Osteoblast (primary cell): ENCODE data around the gene DGCR6L. TPM values are rescaled to one million over a fixed set of nuclear protein-coding genes. Genes with fewer than 3 reads are reported as not detected.
"Not testable (repeated sequence)": the region's sequence is repeated elsewhere in the genome, so short reads cannot be mapped to it uniquely, and the experiment has no call there.

ENCODE experiments used
- DNase-seq: peaks from one replicate; pipeline ENCODE4 v3.0.0; 2011; ENCODE audit warnings: low spot score, mixed read lengths; ENCODE audit not compliant: insufficient read length; ENCODE audit errors: missing footprints
- H2AFZ ChIP-seq: 2 replicates; pipeline ENCODE4 v1.6.0; 2011; ENCODE audit warnings: mild to moderate bottlenecking, low read length
- H3K27ac ChIP-seq: 2 replicates; pipeline ENCODE4 v1.5.1; 2011; ENCODE audit warnings: mild to moderate bottlenecking, low read depth, low read length, moderate library complexity
- H3K27me3 ChIP-seq: 2 replicates; pipeline ENCODE4 v1.6.0; 2012; ENCODE audit warnings: mild to moderate bottlenecking, control low read depth, inconsistent platforms, low read length, moderate library complexity; ENCODE audit not compliant: insufficient read depth
- H3K36me3 ChIP-seq: 2 replicates; pipeline ENCODE4 v1.5.1; 2011; ENCODE audit warnings: mild to moderate bottlenecking, low read length, control low read depth, moderate library complexity; ENCODE audit not compliant: insufficient read depth
- H3K4me1 ChIP-seq: 2 replicates; pipeline ENCODE4 v1.5.1; 2011; ENCODE audit warnings: mild to moderate bottlenecking, low read length, control low read depth, moderate library complexity; ENCODE audit not compliant: insufficient read depth
- H3K4me2 ChIP-seq: 2 replicates; pipeline ENCODE4 v1.6.0; 2011; ENCODE audit warnings: mild to moderate bottlenecking, low read length; ENCODE audit not compliant: insufficient read depth
- H3K4me3 ChIP-seq: fragments of 200-600 bp; sonication (generic); 3 replicates; pipeline ENCODE4 v1.5.1; 2012; ENCODE audit warnings: mild to moderate bottlenecking, low read length, inconsistent platforms; ENCODE audit not compliant: insufficient read depth
- H3K79me2 ChIP-seq: 2 replicates; pipeline ENCODE4 v1.6.0; 2012; ENCODE audit warnings: mild to moderate bottlenecking, low read length, control low read depth, inconsistent platforms; ENCODE audit not compliant: insufficient read depth
- H3K9me3 ChIP-seq: 2 replicates; pipeline ENCODE4 v1.5.1; 2011; ENCODE audit warnings: low read depth, low read length, control low read depth
- H4K20me1 ChIP-seq: 2 replicates; pipeline ENCODE4 v1.6.0; 2012; ENCODE audit warnings: mild to moderate bottlenecking, low read length, control low read depth; ENCODE audit not compliant: insufficient read depth
- total RNA-seq: library from RNA; depleted of rRNA; stranded (reverse); fragments of >200 nt; gene quantifications from 2 replicates; pipeline ENCODE4 v1.2.3, GENCODE V29; 2012
- TF ChIP-seq, protein P1 (sequence below): IDR thresholded peaks from 2 replicates; pipeline ENCODE4 v1.5.1; 2011; ENCODE audit warnings: mild to moderate bottlenecking, low read depth, low read length, moderate library complexity; ENCODE audit errors: extremely low read depth

The DGCR6L gene
- total RNA-seq, 1 donor: 60.8 TPM

DNA sequence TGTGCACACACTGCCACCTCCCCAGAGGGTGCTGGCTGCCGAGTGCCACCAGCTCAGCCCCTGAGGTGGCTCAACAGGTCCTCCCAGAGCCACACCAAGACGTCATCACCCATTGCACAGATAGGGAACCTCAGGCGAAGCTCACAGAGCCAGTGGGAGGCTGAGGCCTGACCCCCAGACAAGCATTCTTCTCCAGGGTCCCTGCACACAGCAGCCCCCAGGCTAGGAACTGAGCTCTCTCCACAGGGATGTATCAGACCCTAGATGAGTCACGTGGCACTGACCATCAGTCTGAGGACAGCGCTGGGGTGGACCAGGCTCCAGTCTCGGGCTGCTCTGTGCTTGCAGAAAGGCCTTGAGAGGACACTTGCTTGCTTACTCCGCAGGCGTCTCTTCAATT lies 50.2 kb downstream of the DGCR6L start:
- not testable (repeated sequence) for H3K4me2 ChIP-seq, H3K9me3 ChIP-seq, H3K27ac ChIP-seq, H3K4me3 ChIP-seq, H3K27me3 ChIP-seq, H3K79me2 ChIP-seq, H4K20me1 ChIP-seq, DNase-seq, H3K36me3 ChIP-seq, H2AFZ ChIP-seq, H3K4me1 ChIP-seq

GRCh38 chr22:20269201-20269600 lies 50.7 kb downstream of the DGCR6L start:
- not testable (repeated sequence) for H3K4me1 ChIP-seq, H3K9me3 ChIP-seq, H4K20me1 ChIP-seq, H3K27me3 ChIP-seq, H2AFZ ChIP-seq, H3K36me3 ChIP-seq, H3K4me3 ChIP-seq, DNase-seq, H3K4me2 ChIP-seq, H3K27ac ChIP-seq, H3K79me2 ChIP-seq

- Histone ChIP-seq H2AFZ (no peak within 1 kb of the TSS), H3K79me2 (no peaks in the 10 kb centered on the region), H3K27me3 (peaks cover 6% of the 10 kb centered on the region), H3K4me2 (peak within 1 kb of the TSS; percentile 43), H3K4me1 (no peaks in the 10 kb centered on the region), H3K27ac (no peak within 1 kb of the TSS), H3K36me3 (no peaks in the 10 kb centered on the region), H3K9me3 (no peaks in the 10 kb centered on the region), H3K4me3 (no peak within 1 kb of the TSS), H4K20me1 (no peaks in the 10 kb centered on the region)
- TF ChIP-seq, protein P1, sequence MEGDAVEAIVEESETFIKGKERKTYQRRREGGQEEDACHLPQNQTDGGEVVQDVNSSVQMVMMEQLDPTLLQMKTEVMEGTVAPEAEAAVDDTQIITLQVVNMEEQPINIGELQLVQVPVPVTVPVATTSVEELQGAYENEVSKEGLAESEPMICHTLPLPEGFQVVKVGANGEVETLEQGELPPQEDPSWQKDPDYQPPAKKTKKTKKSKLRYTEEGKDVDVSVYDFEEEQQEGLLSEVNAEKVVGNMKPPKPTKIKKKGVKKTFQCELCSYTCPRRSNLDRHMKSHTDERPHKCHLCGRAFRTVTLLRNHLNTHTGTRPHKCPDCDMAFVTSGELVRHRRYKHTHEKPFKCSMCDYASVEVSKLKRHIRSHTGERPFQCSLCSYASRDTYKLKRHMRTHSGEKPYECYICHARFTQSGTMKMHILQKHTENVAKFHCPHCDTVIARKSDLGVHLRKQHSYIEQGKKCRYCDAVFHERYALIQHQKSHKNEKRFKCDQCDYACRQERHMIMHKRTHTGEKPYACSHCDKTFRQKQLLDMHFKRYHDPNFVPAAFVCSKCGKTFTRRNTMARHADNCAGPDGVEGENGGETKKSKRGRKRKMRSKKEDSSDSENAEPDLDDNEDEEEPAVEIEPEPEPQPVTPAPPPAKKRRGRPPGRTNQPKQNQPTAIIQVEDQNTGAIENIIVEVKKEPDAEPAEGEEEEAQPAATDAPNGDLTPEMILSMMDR: peak; percentile 40
- peak; percentile 96 for DNase-seq
Observed at GRCh38 chr22:20268279-20269012, 51.4 kb downstream of the DGCR6L start, which contains the start of gene RTN4R. Gene RTN4R (minus strand): TSS chr22:20268318. CDS start chr22:20268092, 226 bp downstream.

GRCh38 chr22:20267441-20268278 lies 52.2 kb downstream of the DGCR6L start:
- Histone ChIP-seq H3K4me1 (no peaks in the 10 kb centered on the region), H3K9me3 (no peaks in the 10 kb centered on the region), H2AFZ (no peak overlapping the region), H3K4me2 (peak overlapping the region; percentile 43), H3K36me3 (no peaks in the 10 kb centered on the region), H3K27me3 (peaks cover 6% of the 10 kb centered on the region), H3K79me2 (no peaks in the 10 kb centered on the region), H3K4me3 (no peak overlapping the region), H4K20me1 (no peaks in the 10 kb centered on the region), H3K27ac (no peak overlapping the region)
- no peak for DNase-seq
- TF ChIP-seq, protein P1: no peak

GRCh38 chr22:20266667-20267440 lies 53.0 kb downstream of the DGCR6L start:
- H3K4me2 ChIP-seq, H3K27ac ChIP-seq, H3K27me3 ChIP-seq, H3K36me3 ChIP-seq, H3K9me3 ChIP-seq, H3K79me2 ChIP-seq, H2AFZ ChIP-seq, H3K4me1 ChIP-seq, H4K20me1 ChIP-seq, H3K4me3 ChIP-seq, DNase-seq: not testable (repeated sequence)

DNA sequence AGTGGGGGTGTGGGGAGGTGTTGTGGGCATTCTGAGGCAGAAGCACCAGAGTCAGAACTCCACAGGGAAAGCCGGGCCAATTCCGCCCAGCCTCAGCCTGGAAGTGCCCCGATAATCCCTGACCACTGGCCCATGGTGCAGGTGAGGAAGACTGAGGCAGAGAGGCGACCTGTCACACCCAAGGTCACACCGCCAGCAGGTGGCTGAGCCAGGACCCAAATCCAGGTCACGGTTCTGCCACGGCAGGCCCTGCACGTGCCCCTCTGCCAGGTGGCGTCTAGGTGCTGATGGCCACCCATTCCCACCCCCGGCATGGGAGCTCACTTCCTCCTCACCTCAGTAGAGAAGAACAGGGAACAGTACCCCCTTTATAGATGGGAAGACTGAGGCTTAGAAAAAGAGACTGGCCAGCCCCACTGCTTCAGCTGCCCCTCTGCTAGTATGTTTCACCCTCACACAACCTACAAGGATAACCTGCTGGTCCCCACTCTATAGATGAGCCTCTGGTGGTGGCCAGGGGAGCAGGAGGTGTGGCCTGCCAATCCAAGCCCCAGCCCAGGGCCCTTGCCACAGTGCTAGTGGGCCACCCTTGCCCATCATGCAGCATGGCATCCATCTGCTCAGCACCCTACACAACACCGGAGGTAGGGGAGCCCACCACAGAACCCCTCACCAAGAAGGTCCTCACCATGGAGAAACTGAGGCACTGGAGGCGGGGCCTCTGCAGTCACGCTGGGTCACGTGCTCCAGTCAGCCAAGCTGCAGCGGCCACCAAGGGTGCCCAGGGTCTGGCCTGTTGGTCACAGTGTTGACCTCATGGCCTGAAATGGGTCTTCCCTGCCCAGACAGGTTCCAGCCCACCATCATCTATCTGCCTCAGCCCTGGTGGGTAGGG lies 53.8 kb downstream of the DGCR6L start:
- H3K4me2 ChIP-seq, H4K20me1 ChIP-seq, H3K36me3 ChIP-seq, H3K9me3 ChIP-seq, H3K79me2 ChIP-seq, H2AFZ ChIP-seq, H3K4me1 ChIP-seq, H3K27me3 ChIP-seq, H3K27ac ChIP-seq, H3K4me3 ChIP-seq, DNase-seq: not testable (repeated sequence)
